Endothelial cell of coronary artery (primary cell): ENCODE measurements around the gene N4BP2L1. TPM values are rescaled to one million over a fixed set of nuclear protein-coding genes. Genes with fewer than 3 reads are reported as not detected.

Source experiments
- total RNA-seq: library from RNA; depleted of rRNA; stranded (reverse); fragments of >200 nt; gene quantifications from 2 replicates; pipeline ENCODE4 v1.2.3, GENCODE V29; 2014

The N4BP2L1 gene
- 0.54 and 1.3 TPM in 2 replicates for total RNA-seq

DNA sequence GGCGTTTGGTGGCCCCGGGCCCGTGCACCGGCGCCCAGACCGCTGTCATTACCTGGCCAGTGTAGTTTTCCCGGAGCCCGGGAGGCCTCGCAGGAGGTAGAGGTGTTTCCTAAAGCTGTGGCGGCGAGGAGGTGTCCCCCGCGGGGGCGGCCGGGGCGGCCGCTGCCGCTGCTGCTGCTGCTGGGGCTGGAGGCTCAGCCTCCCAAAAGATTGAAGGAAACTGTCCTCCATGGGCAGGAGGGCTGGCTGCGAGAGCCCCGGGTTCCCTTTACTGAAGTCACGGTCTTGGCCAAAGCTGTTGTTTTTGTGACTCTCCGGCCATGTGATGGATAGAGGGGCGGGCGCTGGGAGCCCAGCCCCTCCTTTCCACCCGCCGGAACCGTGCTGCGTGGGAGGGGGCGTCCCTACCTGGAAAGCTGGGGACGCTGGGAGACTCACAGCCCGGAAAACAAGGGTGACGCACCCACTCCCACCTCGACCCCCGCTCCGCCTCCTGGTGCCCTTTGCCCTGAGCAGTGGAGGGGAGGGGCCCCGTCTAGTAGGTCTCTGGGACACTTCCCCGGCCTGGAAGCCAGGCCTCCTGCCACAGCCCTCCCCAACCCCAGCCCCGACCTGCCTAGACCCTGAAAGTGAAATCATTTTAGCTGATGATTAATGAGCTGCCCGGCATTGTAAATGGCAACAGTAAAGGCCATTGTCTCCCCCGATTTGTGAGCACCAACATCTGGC is at the start of gene N4BP2L1:
Gene N4BP2L1 (minus strand): TSS at position 279 of the 729 bp plus-strand sequence. CDS start 48 bp downstream, at position 231.

Other genes with a start within 250 kb of the N4BP2L1 start
- gene ZAR1L, start 112.8 kb downstream of the N4BP2L1 start, total RNA-seq = not detected in 2 replicates
- gene BRCA2, start 112.6 kb downstream of the N4BP2L1 start, total RNA-seq = 2.4 and 5.5 TPM in 2 replicates
- gene N4BP2L2, start 110.7 kb upstream of the N4BP2L1 start, total RNA-seq = 57.8 and 86.5 TPM in 2 replicates
- gene PDS5B, start 158.3 kb upstream of the N4BP2L1 start, total RNA-seq = 25.4 and 34.3 TPM in 2 replicates